Gastrocnemius medialis (tissue), 4 donors: ENCODE measurements around the gene BORCS5.
"Not testable (repeated sequence)": the region's sequence is repeated elsewhere in the genome, so short reads cannot be mapped to it uniquely, and the experiment has no call there.

Source experiments
- POLR2A ChIP-seq, 2 donors: fragments of 450-650 bp; IDR thresholded peaks; one replicate each; pipeline ENCODE4 v1.6.1; 2017; ENCODE audit warnings: antibody characterized with exemption in 2 of 2, mild to moderate bottlenecking in 2 of 2, moderate library complexity in 2 of 2
- TF ChIP-seq, protein P1 (sequence below), 5 experiments: fragments of 450-650 bp in 3 of 5; fragments of 200-600 bp in 2 of 5; sonication (generic) in 2 of 5; IDR thresholded peaks in 4 of 5; conservative IDR thresholded peaks in 1 of 5; 1 replicate in 4 of 5; 2 replicates in 1 of 5; pipeline ENCODE4 v1.5.1; 2016 to 2019; ENCODE audit warnings: antibody characterized with exemption in 5 of 5, mild to moderate bottlenecking in 3 of 5, moderate library complexity in 3 of 5

DNA sequence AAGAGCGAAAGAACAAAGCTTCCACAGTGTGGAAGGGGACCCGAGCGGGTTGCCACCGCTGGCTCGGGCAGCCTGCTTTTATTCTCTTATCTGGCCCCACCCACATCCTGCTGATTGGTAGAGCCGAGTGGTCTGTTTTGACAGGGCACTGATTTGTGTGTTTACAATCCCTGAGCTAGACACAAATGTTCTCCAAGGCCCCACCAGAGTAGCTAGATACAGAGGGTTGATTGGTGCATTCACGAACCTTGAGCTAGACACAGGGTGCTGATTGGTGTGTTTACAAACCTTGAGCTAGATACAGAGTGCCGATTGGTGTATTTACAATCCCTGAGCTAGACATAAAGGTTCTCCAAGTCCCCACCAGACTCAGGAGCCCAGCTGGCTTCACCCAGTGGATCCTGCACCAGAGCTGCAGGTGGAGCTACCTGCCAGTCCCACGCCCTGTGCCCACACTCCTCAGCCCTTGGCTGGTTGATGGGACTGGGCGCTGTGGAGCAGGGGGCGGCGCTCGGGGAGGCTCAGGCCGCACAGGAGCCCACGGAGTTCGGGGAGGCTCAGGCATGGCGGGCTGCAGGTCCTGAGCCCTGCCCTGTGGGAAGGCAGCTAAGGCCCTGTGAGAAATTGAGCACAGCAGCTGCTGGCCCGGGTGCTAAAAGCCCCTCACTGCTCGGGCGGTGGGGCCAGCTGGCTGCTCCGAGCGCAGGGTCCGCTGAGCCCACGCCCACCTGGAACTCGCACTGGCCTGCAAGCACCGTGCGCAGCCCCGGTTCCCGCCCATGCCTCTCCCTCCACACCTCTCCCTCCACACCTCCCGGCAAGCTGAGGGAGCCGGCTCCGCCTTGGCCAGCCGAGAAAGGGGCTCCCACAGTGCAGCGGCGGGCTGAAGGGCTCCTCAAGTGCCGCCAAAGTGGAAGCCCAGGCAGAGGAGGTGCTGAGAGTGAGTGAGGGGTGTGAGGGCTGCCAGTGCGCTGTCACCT, 115.4 kb downstream of the BORCS5 start:
- TF ChIP-seq, protein P1, sequence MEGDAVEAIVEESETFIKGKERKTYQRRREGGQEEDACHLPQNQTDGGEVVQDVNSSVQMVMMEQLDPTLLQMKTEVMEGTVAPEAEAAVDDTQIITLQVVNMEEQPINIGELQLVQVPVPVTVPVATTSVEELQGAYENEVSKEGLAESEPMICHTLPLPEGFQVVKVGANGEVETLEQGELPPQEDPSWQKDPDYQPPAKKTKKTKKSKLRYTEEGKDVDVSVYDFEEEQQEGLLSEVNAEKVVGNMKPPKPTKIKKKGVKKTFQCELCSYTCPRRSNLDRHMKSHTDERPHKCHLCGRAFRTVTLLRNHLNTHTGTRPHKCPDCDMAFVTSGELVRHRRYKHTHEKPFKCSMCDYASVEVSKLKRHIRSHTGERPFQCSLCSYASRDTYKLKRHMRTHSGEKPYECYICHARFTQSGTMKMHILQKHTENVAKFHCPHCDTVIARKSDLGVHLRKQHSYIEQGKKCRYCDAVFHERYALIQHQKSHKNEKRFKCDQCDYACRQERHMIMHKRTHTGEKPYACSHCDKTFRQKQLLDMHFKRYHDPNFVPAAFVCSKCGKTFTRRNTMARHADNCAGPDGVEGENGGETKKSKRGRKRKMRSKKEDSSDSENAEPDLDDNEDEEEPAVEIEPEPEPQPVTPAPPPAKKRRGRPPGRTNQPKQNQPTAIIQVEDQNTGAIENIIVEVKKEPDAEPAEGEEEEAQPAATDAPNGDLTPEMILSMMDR (IDR thresholded peaks at IDR 0.05 in 4 of 5, conservative IDR thresholded peaks at IDR 0.05 in 1 of 5) = not testable (repeated sequence)
- TF ChIP-seq POLR2A (IDR thresholded peaks at IDR 0.05) = not testable (repeated sequence)
